GM15510 (cell line): ENCODE measurements around the gene FMOD.
A peak's percentile ranks its signal among the peaks of the same experiment; 100 is the strongest.

Experiments
- POLR2A ChIP-seq: IDR thresholded peaks from 3 replicates; pipeline ENCODE4 v1.6.1; 2011; ENCODE audit warnings: borderline replicate concordance; ENCODE audit not compliant: insufficient read length; ENCODE audit errors: extremely low read depth

FMOD gene

DNA sequence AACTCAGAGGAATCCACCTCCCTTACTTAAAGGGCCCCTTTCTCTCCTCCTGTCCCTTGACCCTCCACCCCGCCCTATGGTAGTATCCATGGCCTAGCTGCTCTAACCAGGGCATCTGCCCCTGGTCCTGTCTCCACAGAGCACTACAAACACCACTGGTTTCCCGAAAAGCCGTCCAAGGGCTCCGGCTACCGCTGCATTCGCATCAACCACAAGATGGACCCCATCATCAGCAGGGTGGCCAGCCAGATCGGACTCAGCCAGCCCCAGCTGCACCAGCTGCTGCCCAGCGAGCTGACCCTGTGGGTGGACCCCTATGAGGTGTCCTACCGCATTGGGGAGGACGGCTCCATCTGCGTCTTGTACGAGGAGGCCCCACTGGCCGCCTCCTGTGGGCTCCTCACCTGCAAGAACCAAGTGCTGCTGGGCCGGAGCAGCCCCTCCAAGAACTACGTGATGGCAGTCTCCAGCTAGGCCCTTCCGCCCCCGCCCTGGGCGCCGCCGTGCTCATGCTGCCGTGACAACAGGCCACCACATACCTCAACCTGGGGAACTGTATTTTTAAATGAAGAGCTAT, 43.9 kb downstream of the FMOD start:
- TF ChIP-seq POLR2A, result peak; percentile 48

DNA sequence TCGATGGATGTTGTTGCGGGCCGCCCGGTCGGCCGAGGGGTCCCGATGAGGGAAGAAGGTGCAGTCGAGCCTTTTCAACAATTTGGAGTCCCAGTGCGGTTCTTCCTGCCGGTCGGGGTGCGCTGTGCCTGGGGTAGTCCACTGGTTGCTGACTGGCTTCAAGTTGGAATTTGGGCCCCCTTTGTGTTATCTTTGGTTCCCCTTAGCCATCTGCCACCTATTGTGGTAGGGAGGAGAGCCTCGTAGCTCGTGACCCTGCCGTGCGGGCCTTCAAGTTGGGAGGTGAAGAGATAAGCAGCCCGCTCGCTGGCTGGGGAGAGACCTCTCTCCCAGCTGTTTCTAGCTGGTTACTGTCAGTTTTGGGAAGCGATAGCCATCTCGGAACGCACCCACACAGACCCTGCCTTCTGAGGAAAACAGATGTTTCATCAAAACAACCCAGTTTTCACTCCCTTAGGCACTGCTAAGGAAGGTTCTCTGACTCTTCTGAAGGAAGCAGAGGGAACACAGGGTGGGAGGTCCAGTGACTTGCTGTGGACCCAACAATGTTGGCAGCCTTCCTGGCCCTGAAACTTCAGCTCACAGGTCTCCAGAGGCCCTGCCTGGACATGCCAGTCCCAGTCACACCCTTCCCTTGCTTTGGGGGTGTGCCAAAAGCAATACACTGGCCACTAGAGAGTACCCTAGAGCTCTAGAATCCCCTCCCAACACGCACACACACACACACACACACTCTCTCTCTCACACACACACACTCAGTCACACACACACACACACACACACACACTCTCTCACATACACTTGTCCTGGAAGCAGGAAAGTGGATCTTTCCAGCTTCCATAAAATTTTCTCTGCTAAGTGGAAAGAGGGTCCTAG, 44.6 kb downstream of the FMOD start:
- no peak for TF ChIP-seq POLR2A

DNA sequence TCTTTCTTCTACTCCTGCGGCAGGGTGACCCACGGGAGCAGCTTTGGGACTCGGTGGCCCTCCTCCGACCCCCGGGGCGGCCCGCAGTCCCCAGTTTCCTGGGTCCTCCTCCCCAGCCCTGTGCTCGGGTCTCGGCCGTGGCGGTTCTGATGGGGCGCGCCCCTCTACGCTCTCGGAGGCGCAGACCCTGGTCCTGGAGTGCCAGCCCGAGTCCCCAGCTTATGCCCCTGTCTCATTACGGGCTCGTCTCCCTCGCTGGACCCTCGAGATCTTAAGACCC, 45.2 kb downstream of the FMOD start:
- no peak for TF ChIP-seq POLR2A

DNA sequence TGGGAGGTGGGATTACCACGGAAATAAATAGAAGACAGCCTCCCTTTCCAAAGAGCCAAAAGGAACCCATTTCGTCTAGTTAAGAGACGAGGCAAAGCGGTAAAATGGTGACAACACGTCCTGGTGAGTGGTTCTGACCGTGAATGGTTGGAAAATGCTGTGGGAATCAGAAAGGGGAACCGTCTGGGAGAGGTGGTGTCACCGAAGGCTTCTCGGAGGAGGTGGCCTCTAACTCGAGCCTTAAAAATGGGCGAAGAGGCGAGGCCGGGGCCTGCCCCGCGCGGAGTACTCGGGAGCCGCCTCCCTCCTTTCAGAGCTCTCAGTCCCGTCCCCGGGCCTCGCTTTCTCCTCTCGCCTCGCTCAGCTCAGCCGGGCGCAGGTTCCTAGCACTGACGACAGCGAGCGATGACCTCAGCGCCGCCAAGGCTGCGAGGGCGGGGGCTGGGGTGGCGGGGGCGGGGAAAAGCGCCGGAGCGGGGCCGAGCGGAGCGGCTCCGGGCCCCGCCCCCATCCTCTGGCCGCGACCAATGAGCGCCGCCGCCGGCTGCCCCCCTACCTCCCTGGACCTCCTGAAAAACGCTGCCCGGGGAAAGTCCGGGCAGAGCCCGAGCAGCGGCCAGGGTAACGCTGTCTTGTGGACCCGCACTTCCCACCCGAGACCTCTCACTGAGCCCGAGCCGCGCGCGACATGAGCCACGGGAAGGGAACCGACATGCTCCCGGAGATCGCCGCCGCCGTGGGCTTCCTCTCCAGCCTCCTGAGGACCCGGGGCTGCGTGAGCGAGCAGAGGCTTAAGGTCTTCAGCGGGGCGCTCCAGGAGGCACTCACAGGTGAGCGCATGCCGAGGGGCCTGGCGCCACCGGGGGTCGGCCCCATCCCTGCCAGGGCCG, 45.8 kb downstream of the FMOD start, which contains the start of gene BTG2:
Gene BTG2, plus strand, starts transcription at position 601 of the 890 bp plus-strand sequence. Its CDS starts 88 bp downstream, at position 689.
- TF ChIP-seq POLR2A, result peak; percentile 100

DNA sequence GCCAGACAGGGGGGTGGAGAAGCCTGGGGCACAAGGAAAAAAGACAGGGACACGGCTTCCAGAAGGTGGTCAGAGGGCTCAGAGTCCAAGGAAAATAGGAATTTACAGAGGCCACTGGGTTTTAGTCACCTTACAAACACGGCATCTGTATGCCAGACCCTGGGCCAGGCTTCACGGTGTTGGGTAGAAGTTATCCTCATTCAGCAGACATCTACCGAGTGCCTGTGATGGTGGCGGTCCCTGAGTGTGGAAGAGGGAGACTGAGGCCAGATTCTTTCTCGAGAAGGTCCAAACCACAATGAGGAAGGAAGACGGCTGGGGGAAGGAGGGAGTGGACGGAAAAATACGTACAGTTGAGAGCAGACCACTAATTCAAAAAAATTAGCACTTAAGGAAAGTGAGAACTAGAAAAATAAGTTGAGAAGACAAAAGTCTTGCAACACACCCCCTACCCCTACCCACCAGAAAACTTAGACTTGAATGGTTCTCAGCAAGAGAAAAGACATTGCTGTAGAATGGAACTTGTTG, 46.5 kb downstream of the FMOD start:
- no peak for TF ChIP-seq POLR2A

DNA sequence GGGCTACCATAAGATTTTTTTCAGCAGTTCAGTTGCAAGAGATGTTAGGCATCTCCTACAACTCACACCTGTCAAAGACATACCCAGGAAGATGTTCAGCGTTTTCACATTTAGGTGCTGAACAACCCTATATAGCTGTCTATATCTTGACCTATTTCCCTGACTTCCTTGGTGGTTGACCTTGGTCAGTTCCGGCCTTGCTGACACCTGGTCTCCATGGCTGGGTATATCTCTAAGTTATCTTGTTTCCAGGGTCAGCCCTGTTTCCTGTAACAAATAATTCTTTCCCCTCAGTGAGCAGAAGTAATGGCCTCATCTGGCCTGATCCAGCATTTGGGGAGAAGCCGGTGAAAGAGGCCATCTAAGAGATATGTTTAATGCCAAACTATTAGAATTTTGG, 48.0 kb downstream of the FMOD start:
- TF ChIP-seq POLR2A, result no peak

DNA sequence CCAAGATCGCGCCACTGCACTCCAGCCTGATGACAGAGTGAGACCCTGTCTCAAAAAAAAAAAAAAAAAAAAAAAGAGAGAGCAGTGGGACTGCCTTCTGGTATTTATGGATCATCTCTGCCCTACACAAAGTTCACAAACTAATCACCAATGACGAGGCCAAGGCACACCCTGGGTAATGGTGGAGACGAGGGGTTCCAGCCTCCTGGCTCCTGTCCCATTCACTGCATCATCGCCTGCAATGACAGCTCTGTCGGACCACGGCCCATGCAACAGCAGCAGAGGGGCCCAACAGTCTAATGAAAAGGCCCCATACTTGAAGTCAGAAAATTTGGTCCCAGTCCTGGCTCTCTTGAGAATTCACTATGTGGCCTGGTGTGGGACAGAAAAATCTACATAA, 48.5 kb downstream of the FMOD start:
- TF ChIP-seq POLR2A, result no peak

DNA sequence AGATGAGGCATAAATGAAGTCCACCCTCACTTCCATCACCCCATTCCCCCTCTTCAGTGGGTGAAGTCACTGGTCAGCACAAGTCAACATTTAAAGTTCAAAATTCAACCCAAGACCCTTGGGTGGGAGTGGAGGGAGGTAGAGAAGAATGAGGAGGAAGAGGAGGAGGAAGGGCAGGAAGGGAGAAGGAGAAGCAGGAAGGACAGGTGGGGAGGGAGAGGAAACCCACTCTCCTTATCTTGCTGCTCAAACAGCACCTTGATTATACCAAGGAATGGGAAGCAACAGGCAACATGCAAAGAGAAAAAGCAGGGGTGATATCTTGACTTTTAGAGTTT, 49.6 kb downstream of the FMOD start:
- no peak for TF ChIP-seq POLR2A

DNA sequence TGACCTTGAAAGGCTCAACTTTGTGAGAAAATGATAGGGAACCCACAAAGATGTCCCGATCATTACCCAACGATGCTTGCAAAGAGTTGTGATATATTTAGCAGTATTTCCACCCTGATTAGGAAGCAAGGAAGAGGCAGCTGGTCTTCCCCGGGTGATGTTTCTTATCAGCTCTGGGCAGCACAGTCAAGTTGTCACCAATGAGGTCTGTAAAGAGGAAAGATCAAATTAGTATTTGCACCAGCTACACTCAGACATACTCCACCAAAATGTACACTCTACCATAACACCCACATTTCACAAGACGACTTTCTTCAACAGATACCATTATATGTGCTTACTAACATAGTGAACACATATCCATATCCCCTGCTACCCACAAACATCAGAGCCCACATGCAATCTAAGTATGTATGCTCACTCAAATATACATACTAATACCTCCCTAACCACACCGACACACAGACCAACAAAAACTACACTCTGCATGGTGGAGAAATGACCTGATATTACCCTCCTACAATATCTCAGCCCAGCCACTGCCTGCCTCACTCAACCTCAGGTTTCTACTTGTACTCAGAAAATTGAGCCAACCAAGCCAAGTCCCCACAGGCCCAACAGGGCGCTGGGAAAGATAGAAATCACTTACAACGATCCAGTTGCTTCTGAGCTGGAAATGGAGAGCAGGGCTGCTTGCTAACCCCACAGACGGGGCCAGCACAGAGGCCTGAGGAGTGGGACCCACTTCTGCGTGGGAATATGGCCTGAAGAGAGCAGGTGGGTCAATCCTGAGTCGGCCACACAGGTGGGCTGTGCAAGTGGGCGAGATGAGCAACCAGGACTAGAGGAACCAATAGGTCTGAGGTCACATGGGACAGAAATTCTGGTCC, 50.2 kb downstream of the FMOD start:
- no peak for TF ChIP-seq POLR2A

DNA sequence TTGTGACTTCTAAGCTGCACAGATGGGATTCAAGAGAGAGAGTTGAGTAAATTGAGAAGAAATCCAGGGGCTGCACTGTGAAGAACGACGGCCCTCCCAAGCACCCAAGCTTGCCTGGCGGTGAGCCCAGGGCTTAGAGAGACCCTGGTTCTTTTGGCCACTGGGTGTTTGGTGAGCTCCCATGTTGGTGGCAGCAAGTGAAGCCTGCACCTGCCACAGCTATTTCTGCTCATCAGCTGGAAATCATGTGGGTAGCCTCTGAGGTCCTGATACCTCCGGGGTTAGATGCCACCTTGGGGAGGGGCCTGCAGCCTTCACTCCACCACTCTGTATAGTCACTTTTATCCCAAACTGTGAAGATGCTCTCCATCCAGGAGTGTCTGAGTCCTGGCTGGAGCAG, 51.8 kb downstream of the FMOD start:
- peak; percentile 45 for TF ChIP-seq POLR2A

DNA sequence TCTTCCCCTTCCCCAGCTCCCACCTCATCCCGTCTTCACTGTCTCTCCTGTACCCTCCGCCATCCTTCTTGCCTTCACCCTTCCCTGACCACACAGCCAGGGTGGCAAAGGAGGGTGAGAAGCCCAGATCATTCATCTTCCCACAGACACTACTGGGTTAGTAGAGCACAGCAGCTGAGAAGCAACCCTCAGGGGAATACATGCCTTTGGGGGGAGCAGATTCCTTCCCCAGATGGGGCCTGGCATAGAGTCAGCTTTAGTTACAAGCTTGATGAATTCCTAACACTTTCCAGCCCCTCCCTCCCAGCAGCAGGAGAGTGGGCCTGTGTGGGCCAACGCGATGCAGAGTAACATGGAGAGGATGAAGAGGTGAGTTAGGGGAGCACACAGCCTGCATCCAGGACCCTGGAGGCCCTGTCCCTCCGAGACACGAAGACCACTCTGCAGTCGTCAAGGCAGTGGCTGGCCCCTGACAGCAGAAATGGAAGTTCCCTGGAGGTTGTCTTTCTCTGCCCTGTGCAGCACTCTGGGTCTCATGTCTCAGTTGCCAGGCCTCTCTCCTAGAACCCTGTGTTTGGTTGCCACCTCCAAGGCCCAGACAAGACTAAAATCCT, 54.4 kb downstream of the FMOD start:
- TF ChIP-seq POLR2A, result no peak

DNA sequence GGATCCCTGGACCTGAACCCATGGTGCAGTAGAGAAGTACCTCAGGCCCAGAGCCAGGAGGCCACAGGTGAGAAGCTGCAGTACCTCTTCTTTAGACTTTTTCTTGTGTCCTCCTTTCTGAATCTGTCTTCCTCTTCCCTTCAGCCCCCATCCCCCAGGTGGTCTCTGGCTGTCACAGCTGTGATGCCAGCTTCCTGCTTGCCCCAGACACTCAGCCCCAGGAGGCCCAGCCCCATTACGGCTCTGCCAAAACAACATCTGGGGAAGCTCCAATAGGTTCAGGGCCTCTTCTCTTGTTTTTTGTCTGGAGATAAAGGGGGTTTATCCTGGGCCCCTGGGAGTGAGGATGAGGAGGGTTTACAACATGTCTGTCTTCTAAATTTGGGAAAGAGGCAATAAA, 55.1 kb downstream of the FMOD start:
- no peak for TF ChIP-seq POLR2A

DNA sequence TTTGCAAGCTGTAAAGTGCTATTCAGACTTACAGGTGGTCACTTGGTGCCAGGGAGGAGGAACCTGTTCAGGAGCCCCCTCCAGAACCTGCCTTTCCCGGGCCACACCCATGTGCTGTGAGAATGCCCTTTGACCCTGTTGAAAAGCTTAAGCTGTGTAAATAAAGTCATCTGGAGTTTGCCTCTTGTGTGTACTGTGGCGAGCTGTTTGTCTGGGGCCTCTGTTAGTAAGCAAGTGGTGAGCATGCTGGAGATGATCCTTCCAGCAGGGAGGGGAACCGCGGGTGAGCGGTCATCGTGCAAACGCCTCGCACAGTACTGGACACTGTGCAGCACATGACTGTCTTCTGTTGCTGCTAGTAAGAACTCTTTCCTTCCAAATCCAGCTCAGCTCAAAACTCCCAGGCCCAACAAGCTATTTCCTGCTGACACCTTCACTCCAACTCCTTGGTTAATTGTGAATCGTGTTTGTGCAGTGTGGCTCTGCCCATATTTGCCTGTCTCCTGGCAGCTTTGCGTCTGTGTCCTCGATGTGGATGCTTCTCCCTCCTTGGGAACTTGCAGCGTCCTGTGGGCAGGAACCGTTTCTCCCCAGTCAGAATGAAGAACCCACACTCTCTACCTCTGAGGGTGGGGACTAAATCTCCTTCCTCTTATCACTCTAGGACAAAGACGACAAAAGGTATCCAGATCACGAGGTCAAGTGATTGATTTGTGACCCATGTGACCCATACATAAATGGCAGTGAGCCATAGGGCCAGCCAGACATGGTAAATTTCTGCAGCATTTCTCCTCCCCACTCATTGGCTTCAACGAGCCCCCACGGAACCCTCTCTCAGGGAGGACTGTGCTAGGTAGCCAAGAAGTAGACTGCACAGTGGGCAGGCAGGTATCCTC, 59.5 kb downstream of the FMOD start:
- no peak for TF ChIP-seq POLR2A
